Bronchial epithelial cell (primary cell): Measurements from ENCODE around the gene WWC2. TPM values are rescaled to one million over a fixed set of nuclear protein-coding genes. Genes with fewer than 3 reads are reported as not detected.

Source experiments
- DNase-seq: peaks from one replicate; pipeline ENCODE4 v3.0.0-alpha.2; 2010; ENCODE audit warnings: low read depth
- FAIRE-seq: peaks from 2 replicates; lab custom pipeline; 2011; peaks lifted over from hg19 to GRCh38; lab: Jason Lieb, UNC
- H3K27me3 ChIP-seq: 2 replicates; pipeline ENCODE4 v1.5.1; 2011; ENCODE audit warnings: low read length; ENCODE audit not compliant: control insufficient read depth, insufficient read depth
- H3K36me3 ChIP-seq: 2 replicates; pipeline ENCODE4 v1.5.1; 2011; ENCODE audit warnings: low read length; ENCODE audit not compliant: control insufficient read depth, insufficient read depth
- H3K4me3 ChIP-seq: 2 replicates; pipeline ENCODE4 v1.5.1; 2011; ENCODE audit warnings: mild to moderate bottlenecking, low read depth, low read length, control low read depth
- total RNA-seq: library from RNA; depleted of rRNA; stranded (reverse); fragments of >200 nt; gene quantifications from 2 replicates; pipeline ENCODE4 v1.2.1, GENCODE V29; 2014
- TF ChIP-seq, protein P1 (sequence below): IDR thresholded peaks from 2 replicates; pipeline ENCODE4 v1.5.1; 2011; ENCODE audit warnings: mild to moderate bottlenecking, moderate library complexity, low read length, control low read depth, inconsistent platforms; ENCODE audit not compliant: insufficient read depth, severe bottlenecking

Gene WWC2
- total RNA-seq, 1 donor from 2014 or later, result 13.2 TPM

DNA sequence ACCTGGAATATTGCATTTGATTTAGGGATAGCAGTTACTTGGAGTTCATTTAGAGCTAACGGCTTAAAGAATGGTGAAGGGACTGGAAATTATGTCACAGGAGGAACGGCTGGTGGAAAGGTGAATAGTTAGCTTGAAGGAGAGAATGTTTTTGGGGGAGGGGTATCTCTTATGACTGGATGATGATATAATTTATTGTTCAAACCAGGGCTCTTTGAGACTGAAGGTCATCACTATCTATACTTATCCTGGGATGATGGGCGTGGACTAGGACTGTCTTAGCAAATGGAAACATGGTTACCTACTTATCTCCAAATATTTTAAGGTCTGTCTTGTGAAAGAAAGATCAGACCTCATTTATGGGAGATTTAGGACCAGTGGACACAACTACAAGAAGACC, 30.1 kb downstream of the WWC2 start:
- no peak for DNase-seq
- no peaks in the 10 kb centered on the region for H3K36me3 ChIP-seq
- no peak for FAIRE-seq
- no peak overlapping the region for H3K4me3 ChIP-seq
- TF ChIP-seq, protein P1, sequence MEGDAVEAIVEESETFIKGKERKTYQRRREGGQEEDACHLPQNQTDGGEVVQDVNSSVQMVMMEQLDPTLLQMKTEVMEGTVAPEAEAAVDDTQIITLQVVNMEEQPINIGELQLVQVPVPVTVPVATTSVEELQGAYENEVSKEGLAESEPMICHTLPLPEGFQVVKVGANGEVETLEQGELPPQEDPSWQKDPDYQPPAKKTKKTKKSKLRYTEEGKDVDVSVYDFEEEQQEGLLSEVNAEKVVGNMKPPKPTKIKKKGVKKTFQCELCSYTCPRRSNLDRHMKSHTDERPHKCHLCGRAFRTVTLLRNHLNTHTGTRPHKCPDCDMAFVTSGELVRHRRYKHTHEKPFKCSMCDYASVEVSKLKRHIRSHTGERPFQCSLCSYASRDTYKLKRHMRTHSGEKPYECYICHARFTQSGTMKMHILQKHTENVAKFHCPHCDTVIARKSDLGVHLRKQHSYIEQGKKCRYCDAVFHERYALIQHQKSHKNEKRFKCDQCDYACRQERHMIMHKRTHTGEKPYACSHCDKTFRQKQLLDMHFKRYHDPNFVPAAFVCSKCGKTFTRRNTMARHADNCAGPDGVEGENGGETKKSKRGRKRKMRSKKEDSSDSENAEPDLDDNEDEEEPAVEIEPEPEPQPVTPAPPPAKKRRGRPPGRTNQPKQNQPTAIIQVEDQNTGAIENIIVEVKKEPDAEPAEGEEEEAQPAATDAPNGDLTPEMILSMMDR, result no peak
- H3K27me3 ChIP-seq, result no peaks in the 10 kb centered on the region

DNA sequence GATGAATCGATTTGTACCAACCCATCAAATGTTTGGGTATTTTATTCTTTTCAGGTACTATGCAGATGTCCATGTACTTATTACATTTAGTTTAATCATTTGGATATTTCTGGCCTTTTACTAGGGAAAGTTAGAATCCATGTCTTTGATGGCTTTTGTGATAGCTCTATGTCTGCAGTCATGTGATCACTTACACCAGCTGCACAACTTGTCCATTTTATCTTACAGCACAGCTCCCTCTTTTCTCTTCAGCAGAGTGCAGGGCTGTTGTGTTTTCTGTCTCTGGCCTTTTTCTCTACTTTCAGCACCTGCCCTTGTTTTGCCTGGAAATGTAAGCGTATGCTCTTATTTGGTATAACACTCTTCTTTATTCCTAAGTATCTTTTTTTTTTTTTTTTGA, 30.6 kb downstream of the WWC2 start:
- H3K36me3 ChIP-seq, result no peaks in the 10 kb centered on the region
- TF ChIP-seq, protein P1, result no peak
- FAIRE-seq (no peak), DNase-seq (no peak)
- no peak overlapping the region for H3K4me3 ChIP-seq
- H3K27me3 ChIP-seq, result no peaks in the 10 kb centered on the region

DNA sequence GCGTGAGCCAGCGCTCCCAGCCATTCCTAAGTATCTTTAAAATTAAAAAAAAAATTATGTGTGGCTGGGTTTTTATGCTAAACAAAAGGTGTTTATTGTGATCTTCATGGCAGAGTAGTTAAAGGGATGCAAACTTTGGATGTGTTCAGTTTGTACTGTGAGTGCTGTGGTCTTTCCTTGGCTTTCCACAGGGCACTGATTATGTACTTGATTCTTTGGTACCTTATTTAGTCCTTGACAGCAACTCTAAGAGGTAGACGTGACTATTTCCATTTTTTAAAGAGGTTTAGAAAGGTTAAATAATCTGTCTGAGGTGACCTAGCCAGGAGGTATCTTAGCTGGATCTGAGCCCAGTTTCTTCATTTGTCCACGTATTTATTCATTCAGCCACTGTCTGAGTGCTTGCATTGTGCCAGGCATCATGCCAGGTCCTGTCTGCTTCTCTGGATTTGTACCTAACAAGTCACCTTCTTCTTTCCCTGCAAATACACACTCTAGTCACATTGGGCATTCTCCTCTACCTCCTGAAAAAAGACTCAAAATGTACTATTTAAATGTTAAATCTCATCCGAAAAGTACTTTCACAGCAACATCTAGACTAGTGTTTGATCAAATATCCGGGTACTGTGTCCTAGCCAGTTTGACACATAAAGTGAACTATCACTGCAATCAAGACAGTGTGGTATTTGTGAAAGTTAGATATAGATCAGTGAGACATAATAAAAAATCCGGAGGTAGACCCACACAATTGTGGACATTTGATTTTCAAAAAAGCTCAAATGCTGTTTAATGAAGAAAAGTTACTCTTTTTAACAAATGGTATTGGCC, 31.5 kb downstream of the WWC2 start:
- Histone ChIP-seq H3K36me3 (no peaks in the 10 kb centered on the region), H3K27me3 (no peaks in the 10 kb centered on the region), H3K4me3 (no peak overlapping the region)
- peak; percentile 81 for FAIRE-seq
- TF ChIP-seq, protein P1, result no peak
- peak; percentile 75 for DNase-seq

DNA sequence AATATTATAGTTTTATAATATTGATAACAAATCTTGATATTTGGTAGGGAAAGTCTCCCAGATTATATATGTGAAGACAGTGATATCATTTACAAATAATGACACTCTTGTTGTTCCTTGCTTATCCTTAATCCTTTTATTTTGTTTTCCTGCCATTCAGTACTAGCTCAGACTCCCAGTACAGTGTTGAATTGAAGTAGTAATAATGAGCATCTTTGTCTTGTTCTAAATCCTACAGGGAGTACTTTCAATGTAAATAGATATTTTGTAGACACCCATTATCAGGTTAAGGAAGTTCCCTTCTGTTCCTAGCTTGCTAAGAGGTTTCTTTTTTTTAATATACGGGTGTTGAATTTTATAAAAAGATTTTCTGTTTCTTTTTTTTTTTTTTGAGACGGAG, 33.0 kb downstream of the WWC2 start:
- H3K4me3 ChIP-seq, result no peak overlapping the region
- TF ChIP-seq, protein P1, result no peak
- no peaks in the 10 kb centered on the region for H3K36me3 ChIP-seq
- no peak for DNase-seq
- FAIRE-seq, result no peak
- no peaks in the 10 kb centered on the region for H3K27me3 ChIP-seq

DNA sequence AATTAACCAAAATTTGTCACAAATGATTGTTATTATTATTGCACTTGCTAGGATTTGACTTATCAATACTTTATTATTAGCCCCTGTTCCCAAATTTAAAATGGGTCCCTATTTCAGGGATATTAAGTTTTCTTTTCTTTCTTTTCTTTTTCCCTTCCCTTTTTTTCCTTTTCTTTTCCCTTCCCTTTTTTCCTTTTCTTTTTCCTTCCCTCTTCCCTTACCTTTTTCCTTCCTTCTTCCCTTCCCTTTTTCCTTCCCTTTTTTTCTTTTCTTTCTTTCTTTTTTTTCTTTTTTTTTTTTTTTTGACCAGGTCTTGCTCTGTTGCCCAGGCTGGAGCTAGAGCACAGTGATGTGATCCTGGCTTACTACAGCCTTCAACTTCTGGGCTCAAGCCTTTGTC, 33.8 kb downstream of the WWC2 start:
- Histone ChIP-seq H3K27me3 (no peaks in the 10 kb centered on the region), H3K36me3 (no peaks in the 10 kb centered on the region), H3K4me3 (no peak overlapping the region)
- TF ChIP-seq, protein P1, result no peak
- FAIRE-seq (no peak), DNase-seq (no peak)

DNA sequence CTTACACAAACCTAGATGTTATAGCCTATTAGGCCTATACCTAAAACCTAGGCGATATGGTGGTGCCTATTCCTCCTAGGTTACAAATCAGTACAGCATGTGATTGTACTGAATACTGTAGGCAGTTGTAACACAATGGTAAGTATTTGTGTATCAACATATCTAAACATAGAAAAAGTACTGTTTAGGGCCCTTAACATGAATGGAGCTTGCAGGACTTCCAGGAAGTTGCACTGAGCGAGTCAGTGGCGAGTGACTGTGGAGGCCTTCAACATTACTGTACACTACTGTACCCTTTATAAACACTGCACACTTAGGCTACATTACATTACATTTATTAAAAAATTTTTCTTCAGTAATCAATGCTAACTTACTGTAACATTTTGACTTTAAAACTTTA, 37.8 kb downstream of the WWC2 start:
- no peak overlapping the region for H3K4me3 ChIP-seq
- TF ChIP-seq, protein P1, result no peak
- DNase-seq, result peak; percentile 47
- no peak for FAIRE-seq
- no peaks in the 10 kb centered on the region for H3K36me3 ChIP-seq
- no peaks in the 10 kb centered on the region for H3K27me3 ChIP-seq
